ENCODE results near the gene MANEAL.
"Not testable (repeated sequence)": the region's sequence is repeated elsewhere in the genome, so short reads cannot be mapped to it uniquely, and the experiment has no call there.

MANEAL gene

DNA sequence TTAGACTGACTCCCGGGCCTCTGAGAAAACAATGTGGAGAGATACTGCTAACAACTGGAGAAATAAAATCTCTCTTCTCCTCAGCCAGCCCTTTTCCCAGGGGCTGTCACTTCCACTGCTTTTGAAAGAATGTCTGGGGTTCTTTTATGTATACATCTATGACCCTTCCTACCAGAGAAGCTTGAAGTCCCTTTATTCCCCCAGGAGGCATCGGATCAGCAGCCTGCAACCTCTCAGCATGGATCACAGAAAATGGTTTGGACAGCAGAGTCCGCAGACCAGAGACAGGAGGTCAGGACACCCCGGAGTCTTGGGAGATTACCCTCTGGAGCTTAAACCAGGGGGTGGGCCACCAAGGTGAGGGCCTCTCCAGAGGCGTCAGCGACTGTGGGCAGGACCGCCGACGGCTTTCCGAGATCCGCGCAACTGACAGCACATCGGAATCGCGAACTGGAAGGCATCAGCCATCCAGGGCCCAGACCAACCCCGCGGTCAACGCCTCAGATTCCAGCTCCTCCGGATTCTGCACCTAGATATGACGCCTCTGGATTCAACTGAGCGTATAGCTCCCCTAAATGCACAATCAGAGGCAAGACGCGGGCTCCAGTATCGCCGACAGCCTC lies 29.7 kb upstream of the MANEAL start:
- H3K4me3 ChIP-seq (ENCODE audit: control insufficient read depth, low read depth, low read length) = no peak overlapping the region
- TF ChIP-seq, protein P1, sequence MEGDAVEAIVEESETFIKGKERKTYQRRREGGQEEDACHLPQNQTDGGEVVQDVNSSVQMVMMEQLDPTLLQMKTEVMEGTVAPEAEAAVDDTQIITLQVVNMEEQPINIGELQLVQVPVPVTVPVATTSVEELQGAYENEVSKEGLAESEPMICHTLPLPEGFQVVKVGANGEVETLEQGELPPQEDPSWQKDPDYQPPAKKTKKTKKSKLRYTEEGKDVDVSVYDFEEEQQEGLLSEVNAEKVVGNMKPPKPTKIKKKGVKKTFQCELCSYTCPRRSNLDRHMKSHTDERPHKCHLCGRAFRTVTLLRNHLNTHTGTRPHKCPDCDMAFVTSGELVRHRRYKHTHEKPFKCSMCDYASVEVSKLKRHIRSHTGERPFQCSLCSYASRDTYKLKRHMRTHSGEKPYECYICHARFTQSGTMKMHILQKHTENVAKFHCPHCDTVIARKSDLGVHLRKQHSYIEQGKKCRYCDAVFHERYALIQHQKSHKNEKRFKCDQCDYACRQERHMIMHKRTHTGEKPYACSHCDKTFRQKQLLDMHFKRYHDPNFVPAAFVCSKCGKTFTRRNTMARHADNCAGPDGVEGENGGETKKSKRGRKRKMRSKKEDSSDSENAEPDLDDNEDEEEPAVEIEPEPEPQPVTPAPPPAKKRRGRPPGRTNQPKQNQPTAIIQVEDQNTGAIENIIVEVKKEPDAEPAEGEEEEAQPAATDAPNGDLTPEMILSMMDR (IDR thresholded peaks at IDR 0.05; ENCODE audit: control insufficient read depth, insufficient read depth, low read depth, low read length, missing control alignments) = no peak
- no peak for DNase-seq (ENCODE audit: low read depth)

DNA sequence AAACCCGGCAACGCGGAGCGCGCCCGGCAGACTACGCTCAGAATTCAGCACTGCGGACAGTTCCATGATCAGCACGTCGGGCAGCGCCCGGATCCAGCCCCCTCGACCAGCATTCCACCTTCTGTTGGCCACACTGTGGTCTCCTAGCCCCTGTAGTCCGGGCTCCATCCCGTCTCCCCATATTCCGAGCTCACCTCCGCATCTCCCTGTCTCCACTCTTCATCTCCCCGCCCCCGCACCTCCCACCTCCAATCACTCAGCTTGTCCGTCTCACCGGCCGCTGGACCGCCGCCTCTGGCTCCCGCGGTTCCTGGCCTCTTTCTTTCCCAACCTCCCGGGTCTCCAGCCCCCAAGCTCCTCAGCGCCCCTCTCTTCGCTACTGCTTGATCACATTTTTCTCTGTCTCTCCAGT lies 29.2 kb upstream of the MANEAL start:
- TF ChIP-seq, protein P1 (IDR thresholded peaks at IDR 0.05; ENCODE audit: control insufficient read depth, insufficient read depth, low read depth, low read length, missing control alignments) = no peak
- H3K4me3 ChIP-seq (ENCODE audit: control insufficient read depth, low read depth, low read length) = no peak overlapping the region
- DNase-seq (ENCODE audit: low read depth) = no peak

DNA sequence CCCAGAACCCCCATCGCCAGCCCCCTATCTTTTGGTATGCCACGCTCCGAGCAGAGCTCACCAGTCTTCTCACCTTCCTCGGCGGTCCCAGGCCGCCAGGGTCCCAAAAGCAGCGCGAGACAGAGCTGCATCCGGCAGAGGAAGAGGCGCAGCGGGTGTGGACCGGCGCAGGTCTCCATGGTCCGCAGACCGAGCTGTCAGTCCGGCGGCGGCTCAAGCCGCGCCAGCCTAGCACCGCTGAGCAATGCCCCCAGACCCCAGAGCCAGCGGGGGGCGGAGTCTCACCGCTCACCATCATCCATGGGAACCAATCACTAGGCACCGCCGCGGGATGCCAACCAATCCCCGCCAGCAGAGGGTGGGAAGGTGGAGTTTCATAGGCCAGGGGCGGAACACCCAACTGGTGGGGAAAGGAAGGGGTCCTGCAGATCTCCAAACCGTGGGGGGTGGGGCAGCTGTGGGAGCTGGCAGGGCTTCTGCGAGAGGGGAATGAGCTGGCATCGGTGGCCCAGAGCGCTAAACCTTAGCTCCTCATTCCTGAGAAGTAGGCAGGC lies 28.7 kb upstream of the MANEAL start, which contains the start of gene EPHA10:
Gene EPHA10, minus strand, starts transcription at position 233 of the 554 bp plus-strand sequence. Its CDS starts 54 bp downstream, at position 179.
- no peak for DNase-seq (ENCODE audit: low read depth)
- H3K4me3 ChIP-seq (ENCODE audit: control insufficient read depth, low read depth, low read length) = no peak within 1 kb of the TSS
- TF ChIP-seq, protein P1 (IDR thresholded peaks at IDR 0.05; ENCODE audit: control insufficient read depth, insufficient read depth, low read depth, low read length, missing control alignments) = no peak

DNA sequence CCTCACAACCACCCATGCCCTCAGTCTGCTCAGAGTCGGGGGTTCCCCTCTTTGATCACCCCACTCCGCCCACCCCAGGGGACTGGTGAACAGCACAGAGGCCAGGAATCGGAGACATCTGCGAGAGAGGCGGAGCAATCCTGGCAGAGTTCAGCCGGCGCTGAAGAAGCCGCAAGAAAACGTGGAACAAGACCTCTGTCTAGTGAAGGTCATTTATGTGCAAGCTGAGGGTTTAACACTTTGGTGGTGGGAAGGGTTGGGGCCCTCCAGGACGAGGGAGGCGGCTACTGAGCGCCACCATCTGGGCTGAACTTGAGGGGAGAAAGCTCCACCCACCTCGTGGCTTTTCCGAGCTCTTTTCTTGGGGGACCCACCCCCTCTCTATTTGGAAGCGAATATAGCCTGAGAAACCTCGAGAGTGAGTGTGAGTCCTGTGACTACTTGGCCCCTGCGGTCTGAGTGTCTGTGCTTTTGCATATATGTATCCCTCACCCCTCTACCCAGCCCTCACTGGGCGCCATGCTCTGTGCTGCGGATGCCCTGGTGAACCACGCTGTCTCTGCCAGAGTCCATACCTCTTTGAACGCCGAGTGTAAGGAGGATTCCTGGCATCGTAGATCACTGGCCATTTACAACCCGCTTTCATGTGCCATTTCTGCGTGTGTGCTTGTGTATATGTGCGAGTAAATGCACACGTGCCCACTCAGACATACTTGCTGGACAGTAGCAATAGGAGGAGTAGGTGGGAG lies 27.6 kb upstream of the MANEAL start:
- no peak overlapping the region for H3K4me3 ChIP-seq (ENCODE audit: control insufficient read depth, low read depth, low read length)
- DNase-seq (ENCODE audit: low read depth) = no peak
- TF ChIP-seq, protein P1 (IDR thresholded peaks at IDR 0.05; ENCODE audit: control insufficient read depth, insufficient read depth, low read depth, low read length, missing control alignments) = no peak

DNA sequence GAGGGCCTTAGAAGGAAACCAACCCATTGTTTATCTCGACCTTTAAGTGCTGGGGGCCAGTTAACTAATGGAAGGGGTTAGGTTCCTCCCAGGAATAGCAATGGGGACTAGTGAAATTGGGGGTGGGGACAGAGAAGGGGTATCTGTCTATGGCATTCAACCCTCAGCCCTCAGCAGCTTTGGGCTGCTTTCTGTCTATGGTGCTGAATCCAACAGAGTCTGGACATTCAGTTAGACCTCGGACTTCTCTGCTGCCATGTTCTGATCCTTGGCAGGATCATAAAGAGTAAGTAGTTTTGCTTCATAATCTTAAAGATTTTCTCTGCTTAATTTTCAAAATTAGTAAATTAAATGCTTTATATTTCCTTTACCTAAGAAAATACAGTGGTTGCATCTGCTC lies 26.2 kb upstream of the MANEAL start:
- H3K4me3 ChIP-seq (ENCODE audit: control insufficient read depth, low read depth, low read length) = no peak overlapping the region
- TF ChIP-seq, protein P1 (IDR thresholded peaks at IDR 0.05; ENCODE audit: control insufficient read depth, insufficient read depth, low read depth, low read length, missing control alignments) = no peak
- DNase-seq (ENCODE audit: low read depth) = no peak

DNA sequence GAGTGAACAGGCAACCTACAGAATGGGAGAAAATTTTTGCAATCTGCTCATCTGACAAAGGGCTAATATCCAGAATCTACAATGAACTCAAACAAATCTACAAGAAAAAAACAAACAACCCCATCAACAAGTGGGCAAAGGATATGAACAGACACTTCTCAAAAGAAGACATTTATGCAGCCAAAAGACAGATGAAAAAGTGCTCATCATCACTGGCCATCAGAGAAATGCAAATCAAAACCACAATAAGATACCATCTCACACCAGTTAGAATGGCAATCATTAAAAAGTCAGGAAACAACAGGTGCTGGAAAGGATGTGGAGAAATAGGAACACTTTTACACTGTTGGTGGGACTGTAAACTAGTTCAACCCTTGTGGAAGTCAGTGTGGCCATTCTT lies 22.2 kb upstream of the MANEAL start:
- H3K4me3 ChIP-seq (ENCODE audit: control insufficient read depth, low read depth, low read length); DNase-seq (ENCODE audit: low read depth): not testable (repeated sequence)

DNA sequence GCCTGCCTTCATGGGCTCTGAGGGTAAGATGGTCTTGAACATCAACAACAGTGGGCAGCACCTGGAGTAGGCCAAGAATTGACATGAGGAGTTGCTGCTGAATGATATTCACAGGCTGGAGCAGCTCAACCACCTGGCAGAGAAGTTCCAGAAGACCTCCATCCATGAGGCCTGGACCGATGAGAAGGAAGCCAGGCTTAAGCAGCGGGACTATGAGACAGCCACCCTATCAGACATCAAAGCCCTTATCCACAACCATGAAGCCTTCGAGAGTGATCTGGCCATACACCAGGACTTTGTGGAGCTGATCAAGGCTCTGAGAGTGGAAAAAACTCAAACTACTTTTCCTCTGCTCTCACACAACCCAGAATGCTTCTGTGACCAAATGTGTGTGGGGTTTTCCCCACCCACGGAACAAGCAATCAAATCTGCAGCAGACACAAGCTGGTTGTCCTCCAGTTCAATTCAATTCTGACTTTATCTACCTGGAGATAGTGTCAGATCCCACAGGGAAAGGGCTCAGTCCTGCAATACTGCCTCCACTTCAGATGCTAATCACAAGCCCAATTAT lies 16.6 kb upstream of the MANEAL start:
- DNase-seq (ENCODE audit: low read depth) = no peak
- H3K4me3 ChIP-seq (ENCODE audit: control insufficient read depth, low read depth, low read length) = no peak overlapping the region
- TF ChIP-seq, protein P1 (IDR thresholded peaks at IDR 0.05; ENCODE audit: control insufficient read depth, insufficient read depth, low read depth, low read length, missing control alignments) = no peak

All from AG09309 (cell line).